Endodermal cell (in vitro differentiated cells): Measurements from ENCODE around the gene CSTF3. TPM values are rescaled to one million over a fixed set of nuclear protein-coding genes. Genes with fewer than 3 reads are reported as not detected.

Source experiments
- DNase-seq: peaks from one replicate; pipeline ENCODE4 v3.0.0-alpha.2; 2017
- H3K27ac ChIP-seq: 2 replicates; pipeline ENCODE4 v1.5.1; 2013; ENCODE audit warnings: mild to moderate bottlenecking, low read depth, low read length, moderate library complexity
- H3K27me3 ChIP-seq: 2 replicates; pipeline ENCODE4 v1.6.1; 2013; ENCODE audit warnings: mild to moderate bottlenecking, low read length, moderate library complexity; ENCODE audit not compliant: insufficient read depth, control insufficient read depth, poor library complexity, severe bottlenecking
- H3K36me3 ChIP-seq: 2 replicates; pipeline ENCODE4 v1.7.0; 2013; ENCODE audit warnings: mild to moderate bottlenecking, low read length, moderate library complexity; ENCODE audit not compliant: control insufficient read depth, insufficient read depth
- H3K4me1 ChIP-seq: one replicate; pipeline ENCODE4 v1.7.0; 2013; ENCODE audit warnings: low read length; ENCODE audit not compliant: control insufficient read depth, insufficient read depth
- H3K4me3 ChIP-seq: 2 replicates; pipeline ENCODE4 v1.5.1; 2013; ENCODE audit warnings: mild to moderate bottlenecking, low read length, moderate library complexity
- H3K9ac ChIP-seq: 2 replicates; pipeline ENCODE4 v1.6.1; 2013; ENCODE audit warnings: mild to moderate bottlenecking, low read length, moderate library complexity; ENCODE audit not compliant: poor library complexity, severe bottlenecking; ENCODE audit errors: extremely low read depth
- H3K9me3 ChIP-seq: 2 replicates; pipeline ENCODE4 v1.6.1; 2013; ENCODE audit warnings: mild to moderate bottlenecking, low read length, moderate library complexity; ENCODE audit not compliant: control insufficient read depth
- H3K27ac Mint-ChIP-seq: 2 replicates; pipeline ENCODE4 v1.8.0; 2020; ENCODE audit warnings: mixed read lengths
- H3K27me3 Mint-ChIP-seq: 2 replicates; pipeline ENCODE4 v1.8.0; 2021; ENCODE audit warnings: mild to moderate bottlenecking, mixed read lengths; ENCODE audit not compliant: insufficient read depth
- H3K36me3 Mint-ChIP-seq: 2 replicates; pipeline ENCODE4 v1.8.0; 2020; ENCODE audit warnings: low read depth, mixed read lengths
- H3K4me1 Mint-ChIP-seq: 2 replicates; pipeline ENCODE4 v1.8.0; 2020; ENCODE audit warnings: mixed read lengths
- H3K4me3 Mint-ChIP-seq: 2 replicates; pipeline ENCODE4 v1.8.0; 2020; ENCODE audit warnings: mild to moderate bottlenecking, moderate library complexity, mixed read lengths
- H3K9me3 Mint-ChIP-seq: 2 replicates; pipeline ENCODE4 v1.8.0; 2020; ENCODE audit warnings: mild to moderate bottlenecking, mixed read lengths
- CTCF ChIP-seq: fragments of 200-600 bp; sonication (generic); conservative IDR thresholded peaks from 2 replicates; pipeline ENCODE4 v1.5.0; 2021; ENCODE audit warnings: antibody characterized with exemption, mild to moderate bottlenecking
- WGBS, 2 experiments: methylation state at CpG; one replicate each; pipeline versions ENCODE4 v1.1.5 to v1.1.7; 2013; ENCODE audit warnings: missing lambda C conversion rate in 2 of 2, mixed read lengths in 1 of 2; ENCODE audit not compliant: insufficient coverage in 1 of 2, insufficient read length in 1 of 2; 5-methylcytosine and 5-hydroxymethylcytosine counted together
- total RNA-seq, 2 donors: library from RNA; stranded (reverse); fragmentation: NEBNext Ultra II Directional in 1 of 2; extraction: Animal tissue kit (Norgen Biotek cat#: 25700) in 1 of 2; gene quantifications; 2 replicates in 1 of 2; 3 replicates in 1 of 2; pipeline ENCODE4 v1.2.1, GENCODE V29; 2021

The CSTF3 gene
- total RNA-seq, 2 donors from 2014 or later: 59.3 to 72.1 TPM

- H3K4me1 Mint-ChIP-seq: peaks cover 5% of the 10 kb centered on the region
- H3K36me3 Mint-ChIP-seq: peaks cover 11% of the 10 kb centered on the region
- Histone ChIP-seq H3K4me1 (no peaks in the 10 kb centered on the region), H3K9ac (no peak overlapping the region), H3K36me3 (peaks cover 11% of the 10 kb centered on the region), H3K4me3 (no peak overlapping the region), H3K27ac (no peak overlapping the region), H3K9me3 (no peaks in the 10 kb centered on the region), H3K27me3 (no peaks in the 10 kb centered on the region)
- TF ChIP-seq CTCF: no peak
- 95 to 100% methylated on average over 1 of the region's 1 CpG for WGBS, 2 experiments
- no peak for DNase-seq
- H3K4me3 Mint-ChIP-seq: no peak overlapping the region
- H3K27ac Mint-ChIP-seq: no peak overlapping the region
- H3K9me3 Mint-ChIP-seq: no peaks in the 10 kb centered on the region
- H3K27me3 Mint-ChIP-seq: no peaks in the 10 kb centered on the region
Measured at GRCh38 chr11:33035011-33035410, 126.3 kb downstream of the CSTF3 start.

Other genes with a start within 250 kb of the CSTF3 start
- 10 to 100 TPM in 1 of 2 donors, 1 to 10 TPM in 1; 7.7 to 11.4 TPM for gene DEPDC7, start 145.6 kb downstream of the CSTF3 start, total RNA-seq
- 10 to 100 TPM; 54.0 to 63.7 TPM for gene TCP11L1, start 121.9 kb downstream of the CSTF3 start, total RNA-seq
- gene HIPK3, start 95.9 kb upstream of the CSTF3 start, total RNA-seq: 10 to 100 TPM; 31.6 to 33.2 TPM
- 1 to 10 TPM; 1.6 to 3.2 TPM for gene KIAA1549L, start 214.6 kb upstream of the CSTF3 start, total RNA-seq